Measurements from ENCODE around the gene TNFRSF25.
"Not testable (repeated sequence)": the region's sequence is repeated elsewhere in the genome, so short reads cannot be mapped to it uniquely, and the experiment has no call there.

TNFRSF25 gene

DNA sequence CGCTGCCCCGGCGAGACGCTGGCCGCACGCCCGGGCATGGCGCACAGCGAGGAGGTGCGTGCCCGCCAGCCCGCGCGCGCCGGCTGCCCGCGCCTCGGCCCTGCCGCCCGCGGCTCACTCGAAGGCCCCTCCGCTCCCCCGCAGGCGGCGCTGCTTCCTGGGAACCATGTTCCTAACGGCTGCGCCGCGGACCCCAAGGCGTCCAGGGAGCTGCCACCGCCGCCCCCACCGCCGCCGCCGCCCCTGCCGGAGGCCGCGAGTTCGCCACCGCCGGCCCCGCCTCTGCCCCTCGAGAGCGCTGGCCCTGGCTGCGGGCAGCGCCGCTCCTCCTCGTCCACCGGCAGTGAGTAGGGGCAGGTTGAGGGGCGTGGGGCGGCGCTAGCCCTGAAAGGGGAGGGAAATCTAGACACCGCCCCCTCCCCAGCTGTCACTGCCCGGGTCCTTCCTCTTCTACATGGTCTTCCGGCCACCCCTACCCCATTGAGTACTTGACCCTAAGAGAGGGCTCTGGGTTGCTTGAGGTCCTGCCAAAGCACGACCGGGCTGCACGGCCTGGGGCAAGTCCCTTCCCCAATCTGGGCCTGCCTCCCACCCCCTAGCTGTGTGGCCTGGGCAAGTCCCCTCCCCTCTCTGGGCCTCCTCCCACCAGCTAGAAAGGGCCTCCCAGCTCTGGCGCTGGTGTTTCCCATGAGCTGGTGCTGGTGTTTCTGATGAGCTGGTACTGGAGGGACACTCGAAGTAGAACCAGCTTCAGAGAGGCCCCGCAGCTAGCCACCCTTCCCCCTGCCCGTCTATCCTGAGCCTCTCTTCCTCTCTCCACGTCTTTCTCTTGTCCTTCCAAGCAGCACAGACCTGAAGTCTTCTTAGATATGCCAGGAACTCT is 17.0 kb downstream of the TNFRSF25 start:
- DNase-seq, result peak; percentile 42

DNA sequence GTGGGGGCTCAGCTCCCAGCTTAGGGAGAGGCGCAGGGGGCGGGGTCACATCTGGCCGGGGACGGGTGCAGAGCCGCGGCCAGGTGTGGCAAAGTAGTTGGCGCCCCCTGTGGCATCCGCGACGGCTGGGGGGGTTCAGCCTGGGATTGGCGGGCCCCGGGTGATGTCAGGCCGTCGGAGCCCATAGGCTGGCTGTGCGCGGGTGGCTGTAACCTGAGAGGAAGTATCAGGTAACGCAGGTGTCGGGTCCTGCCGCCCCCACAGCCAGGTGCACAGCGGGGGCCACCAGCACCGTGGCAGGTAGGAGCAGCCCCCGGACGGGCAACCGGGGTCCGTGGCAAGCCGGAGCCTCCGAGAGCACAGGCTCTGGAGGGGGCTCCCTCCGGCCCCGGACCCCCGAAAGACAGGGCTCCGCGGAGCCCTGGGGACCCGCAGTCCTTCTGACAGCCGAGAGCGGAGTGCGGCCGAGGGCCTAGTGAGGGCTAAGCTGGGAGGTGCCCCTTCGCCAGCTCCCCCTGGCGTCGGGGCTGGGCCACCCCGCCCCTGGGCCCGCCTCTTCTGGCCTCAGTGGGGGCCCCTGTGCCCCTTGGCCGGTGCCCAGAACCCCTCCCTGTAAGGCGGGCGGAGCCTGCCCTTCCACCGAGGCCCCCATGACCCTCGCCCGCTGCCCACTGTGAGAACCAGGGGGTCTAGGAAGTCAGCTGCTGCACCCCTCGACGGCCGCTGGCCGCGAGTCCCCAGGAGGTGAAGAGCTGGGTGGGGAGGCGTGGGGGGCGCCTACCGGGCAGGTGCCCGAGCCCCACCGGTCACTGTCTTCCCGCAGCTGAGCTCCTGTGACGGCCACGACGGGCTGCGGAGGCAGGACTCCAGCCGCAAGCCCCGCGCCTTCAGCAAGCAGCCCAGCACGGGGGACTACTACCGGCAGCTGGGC is 17.9 kb downstream of the TNFRSF25 start:
- DNase-seq, result peak; percentile 45

DNA sequence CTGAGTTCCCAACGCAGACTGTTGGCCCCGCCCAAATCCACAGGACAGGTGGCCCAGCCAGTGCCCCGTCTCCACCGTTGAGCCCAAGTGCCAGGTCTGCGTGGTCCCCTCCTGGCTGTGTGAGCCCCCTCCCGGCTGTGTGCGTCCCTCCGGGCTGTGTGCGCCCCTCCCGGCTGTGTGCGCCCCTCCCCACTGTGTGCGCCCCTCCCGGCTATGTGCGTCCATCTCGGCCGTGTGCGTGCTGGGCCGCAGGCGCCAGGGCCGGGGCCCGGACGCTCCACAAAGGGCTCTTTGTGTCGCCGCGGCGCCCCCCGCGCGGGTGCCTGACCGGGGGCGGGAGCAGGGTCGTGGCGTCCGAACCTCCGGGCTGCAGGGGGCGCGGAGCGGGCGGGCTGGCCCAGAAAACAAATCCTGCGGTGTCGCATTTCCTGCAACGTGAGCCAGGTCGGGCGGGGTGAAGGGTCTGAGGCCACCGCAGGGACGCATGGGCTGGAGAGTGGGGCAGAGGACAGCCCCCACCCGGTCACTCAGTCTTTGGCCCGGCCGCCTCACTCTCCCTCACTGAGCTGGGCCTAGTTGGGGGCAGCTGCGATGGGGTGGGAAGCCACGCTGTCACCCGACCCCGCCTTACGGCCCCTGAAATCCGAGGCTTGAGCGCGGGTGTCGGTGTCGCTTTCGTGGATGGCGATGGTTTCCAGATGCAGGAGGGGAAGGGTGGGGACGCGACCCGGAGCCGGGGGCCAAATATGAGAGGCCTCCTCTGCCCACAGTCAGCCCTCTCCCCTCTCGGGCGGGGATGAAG is 18.8 kb downstream of the TNFRSF25 start:
- DNase-seq, result no peak

DNA sequence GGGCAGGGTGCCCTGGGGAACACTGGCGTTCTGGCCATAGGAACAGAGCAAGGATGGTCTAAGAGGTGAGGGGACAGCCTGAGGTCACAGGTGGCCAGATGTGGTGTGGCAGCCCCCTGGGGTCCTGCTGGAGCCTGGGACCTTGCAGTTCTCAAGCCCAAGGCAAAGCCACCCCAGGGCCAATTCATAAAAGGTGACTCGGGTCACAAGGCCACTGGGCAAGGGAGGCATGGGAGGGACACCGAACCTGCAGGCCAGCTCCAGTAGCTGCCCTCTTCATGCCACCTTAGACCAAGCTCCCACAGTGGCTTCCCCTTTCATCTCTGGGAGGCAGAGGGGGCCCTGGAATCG is 19.3 kb downstream of the TNFRSF25 start:
- no peak for DNase-seq

DNA sequence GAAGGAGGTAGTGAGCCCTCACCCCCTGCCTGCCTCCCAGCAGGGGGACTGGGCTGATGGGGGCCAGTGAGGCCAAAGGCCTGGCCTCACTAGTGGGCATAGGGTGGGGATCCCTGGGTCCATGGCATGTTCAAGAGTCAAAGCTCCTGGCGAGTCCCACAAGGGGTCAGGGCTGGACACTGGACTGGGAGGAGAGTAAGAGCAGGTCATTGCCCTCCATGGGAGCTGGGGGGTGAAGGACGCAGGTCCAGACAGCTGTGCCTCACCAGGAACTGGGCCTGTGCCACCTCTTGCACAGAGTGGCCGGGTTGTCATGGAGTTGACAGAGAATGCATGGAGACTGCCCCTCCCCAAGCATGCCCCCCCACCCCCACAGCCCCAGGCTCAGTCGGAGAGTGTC is 20.0 kb downstream of the TNFRSF25 start:
- not testable (repeated sequence) for DNase-seq

DNA sequence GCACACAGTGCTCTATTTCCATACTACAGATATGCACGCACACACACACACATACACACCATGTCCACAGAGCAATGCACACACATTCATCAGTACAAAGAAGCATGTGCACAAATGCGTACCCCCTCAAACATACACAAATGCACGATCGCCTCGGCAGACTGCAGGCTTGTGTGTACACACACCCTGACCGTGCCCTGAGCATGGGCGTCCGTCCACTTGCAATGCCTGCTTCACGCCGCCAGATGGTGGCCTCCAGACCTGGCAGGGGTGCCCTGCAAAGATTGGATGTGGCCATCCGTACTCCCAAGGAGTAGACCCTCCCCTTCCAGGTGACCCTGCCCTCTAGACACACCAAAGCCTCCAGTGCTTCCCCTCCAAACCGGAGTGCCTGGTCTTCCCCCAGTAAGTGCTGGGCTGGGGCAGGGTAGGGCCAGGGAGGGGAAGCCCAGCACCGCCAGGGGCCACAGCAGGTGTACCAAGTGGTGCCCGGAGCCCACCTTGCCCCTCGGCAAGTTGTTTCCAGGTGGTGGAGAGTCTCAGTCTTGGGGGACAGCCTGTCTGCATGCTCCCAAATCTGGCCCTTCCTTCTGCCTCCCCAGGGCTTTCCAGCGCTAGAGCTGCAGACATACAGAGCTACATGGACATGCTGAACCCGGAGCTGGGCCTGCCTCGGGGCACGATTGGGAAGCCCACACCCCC is 20.8 kb downstream of the TNFRSF25 start:
- peak; percentile 45 for DNase-seq

DNA sequence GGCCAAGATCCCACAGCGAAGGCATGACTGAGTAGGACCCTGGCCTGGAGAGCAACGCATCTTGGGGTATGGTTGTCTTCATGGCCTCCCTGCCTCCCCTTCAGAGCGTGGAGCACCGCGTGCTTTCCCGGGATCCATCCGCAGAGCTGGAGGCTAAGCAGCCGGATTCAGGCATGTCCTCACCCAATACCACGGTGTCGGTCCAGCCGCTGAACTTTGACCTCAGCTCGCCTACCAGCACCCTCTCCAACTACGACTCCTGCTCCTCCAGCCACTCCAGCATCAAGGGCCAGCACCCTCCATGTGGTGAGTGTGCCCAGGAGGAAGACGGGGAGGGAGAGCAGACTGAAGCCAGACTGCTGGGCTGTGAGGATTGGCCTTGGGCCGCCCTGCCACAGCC is 21.6 kb downstream of the TNFRSF25 start:
- DNase-seq, result no peak

DNA sequence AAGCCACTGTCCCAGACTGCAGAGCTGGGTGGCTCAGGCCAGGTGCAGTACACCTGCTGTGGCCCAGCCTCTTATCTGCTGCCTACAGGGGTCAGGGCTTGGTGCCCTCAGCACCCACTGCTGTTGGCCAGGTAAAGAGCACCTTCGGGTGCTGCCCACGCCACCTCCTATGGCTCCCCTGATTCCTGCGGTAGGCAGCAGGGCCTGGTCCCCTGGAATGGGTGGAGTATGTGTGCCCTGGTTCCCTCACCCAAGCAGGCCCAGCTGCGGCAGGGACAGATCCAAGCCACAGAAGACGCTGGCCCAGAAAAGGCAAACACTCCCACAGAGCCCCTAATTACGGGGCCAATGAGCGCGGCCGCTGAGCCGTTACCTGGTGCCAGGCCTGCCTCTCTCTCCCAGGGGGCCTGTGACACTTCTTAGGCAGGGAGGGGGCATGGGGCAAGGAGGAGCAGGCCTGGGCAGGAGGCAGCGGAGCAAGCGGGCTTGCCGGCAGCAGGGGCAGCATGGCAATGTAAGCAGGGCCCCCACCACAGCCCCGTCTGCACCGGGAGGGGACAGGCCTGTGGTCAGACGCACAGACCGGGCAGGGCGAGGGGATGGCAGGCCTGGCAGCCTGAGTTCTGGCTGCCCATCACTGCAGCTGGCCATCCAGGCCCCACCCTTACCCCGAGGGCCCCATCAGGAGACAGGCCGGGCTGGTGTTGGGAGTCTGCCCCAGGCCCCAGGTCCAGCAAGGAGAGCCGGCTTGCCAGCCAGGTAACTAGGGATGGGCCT is 22.4 kb downstream of the TNFRSF25 start:
- no peak for DNase-seq

DNA sequence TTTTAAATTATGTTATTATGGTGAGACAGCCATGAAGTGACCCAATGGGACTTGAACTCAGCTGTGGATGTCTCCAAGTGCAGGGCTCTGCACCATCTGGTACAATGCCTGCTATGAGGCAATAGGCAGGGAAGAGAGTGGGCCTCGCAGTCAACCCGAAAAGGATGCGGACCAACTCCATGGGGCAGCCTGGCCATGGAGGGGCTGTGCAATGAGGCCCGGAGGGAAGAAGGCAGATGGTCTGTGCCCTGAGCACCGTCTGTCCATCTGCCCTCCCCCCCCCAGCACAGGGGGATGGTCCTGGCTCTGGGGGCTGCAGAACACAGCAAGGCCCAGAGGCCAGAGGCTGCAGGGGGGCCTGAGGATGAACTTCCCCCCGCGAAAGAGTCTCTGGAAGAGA is 24.4 kb downstream of the TNFRSF25 start:
- DNase-seq, result no peak

DNA sequence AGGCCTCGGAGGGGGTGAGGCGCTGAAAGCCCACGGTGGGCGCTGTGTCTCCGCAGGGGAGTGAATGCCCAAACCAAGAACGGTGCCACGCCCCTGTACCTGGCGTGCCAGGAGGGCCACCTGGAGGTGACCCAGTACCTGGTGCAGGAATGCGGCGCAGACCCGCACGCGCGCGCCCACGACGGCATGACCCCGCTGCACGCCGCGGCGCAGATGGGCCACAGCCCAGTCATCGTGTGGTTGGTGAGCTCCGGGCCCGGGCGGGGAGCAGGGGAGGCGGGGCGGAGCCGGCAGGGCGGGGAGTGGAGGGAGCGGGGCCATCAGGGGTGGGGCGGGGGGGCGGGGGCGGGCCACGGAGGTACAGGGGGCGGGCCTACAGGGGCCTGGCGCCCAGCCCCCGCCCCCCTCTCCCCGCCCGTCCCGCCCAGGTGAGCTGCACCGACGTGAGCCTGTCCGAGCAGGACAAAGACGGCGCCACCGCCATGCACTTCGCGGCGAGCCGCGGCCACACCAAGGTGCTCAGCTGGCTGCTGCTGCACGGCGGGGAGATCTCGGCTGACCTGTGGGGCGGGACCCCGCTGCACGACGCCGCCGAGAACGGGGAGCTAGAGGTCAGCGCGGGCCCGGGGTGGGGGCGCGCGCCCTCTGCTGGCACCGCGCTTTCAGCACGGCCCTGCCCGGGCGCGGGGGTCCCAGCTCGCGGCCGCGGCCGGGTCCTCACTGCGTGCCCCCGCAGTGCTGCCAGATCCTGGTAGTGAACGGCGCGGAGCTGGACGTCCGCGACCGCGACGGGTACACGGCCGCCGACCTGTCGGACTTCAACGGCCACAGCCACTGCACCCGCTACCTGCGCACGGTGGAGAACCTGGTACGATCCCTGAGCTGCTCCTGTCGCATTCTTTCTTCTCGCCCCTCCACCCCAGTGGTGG is 25.5 kb downstream of the TNFRSF25 start:
- DNase-seq, result peak; percentile 75

DNA sequence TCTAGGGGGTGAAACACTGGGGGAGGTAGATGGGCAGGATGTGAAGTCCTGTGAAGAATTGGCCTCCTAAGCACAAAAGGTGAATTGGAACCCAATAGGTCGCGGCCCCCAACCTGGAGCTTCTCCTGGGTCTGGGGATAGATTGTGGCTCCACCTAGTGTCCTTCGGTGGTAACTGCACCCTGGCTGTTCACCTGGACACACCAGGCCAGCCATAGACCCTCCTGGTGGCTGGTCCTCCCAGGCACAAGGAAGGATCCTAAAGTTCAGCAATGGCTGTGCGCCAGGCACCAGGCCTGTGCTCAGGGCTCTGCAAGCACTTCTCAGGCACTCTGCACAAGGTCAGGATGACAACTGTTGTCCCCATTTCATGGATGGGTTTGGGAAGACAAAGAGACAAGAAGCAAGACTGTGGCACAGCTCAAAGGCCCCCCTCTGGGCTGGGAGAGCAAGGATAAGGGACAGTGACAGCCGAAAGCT is 27.9 kb downstream of the TNFRSF25 start:
- DNase-seq, result peak; percentile 71

DNA sequence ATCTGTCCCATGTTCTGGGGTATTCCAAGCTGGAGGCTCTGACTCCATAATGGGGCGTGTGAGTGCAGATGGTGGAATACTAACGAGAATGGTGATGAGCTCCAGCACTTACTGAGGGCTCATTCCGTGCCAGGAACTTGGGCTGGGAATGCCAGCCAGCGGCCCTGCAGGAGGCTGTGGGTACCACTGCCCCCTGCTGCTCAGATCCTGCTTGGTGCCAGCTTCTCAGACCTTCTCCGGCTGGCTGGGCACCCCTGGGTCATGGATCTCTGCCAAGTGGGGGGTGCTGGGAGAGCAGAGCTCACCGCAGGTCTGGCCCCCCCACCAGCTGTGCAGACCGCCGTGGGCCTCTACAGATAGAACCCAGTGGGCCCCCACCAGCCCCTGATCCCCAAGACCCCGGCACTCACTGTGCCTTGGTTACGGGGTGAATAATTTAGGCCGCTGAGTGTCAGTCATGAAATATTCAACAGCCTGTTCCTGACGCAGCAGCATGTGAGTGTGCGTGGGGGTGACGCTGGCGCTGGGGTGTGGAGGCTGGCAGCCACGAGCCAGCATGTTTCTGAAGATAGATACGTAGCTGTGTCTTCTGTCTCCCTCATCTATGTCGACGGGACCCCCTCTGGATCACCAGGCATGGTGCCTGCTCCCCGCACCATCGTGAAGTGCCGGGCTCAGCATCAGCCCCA is 28.8 kb downstream of the TNFRSF25 start:
- not testable (repeated sequence) for DNase-seq

DNA sequence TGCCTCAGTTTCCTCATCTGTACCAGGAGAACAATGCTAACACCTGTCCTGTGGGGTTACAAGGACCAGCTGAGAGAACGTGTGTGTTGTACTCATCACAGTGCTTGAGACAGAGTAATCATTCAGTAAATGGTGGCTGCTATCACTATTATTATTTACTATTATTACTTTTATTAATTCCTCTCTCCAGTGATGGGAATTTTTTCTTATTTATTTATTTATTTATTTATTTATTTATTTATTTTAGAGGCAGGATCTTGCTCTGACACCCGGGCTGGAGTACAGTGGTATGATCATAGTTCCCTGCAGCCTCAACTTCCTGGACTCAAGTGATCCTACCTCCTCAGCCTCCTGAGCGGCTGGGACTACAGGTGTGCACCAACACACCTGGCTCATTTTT is 29.7 kb downstream of the TNFRSF25 start:
- DNase-seq, result not testable (repeated sequence)

DNA sequence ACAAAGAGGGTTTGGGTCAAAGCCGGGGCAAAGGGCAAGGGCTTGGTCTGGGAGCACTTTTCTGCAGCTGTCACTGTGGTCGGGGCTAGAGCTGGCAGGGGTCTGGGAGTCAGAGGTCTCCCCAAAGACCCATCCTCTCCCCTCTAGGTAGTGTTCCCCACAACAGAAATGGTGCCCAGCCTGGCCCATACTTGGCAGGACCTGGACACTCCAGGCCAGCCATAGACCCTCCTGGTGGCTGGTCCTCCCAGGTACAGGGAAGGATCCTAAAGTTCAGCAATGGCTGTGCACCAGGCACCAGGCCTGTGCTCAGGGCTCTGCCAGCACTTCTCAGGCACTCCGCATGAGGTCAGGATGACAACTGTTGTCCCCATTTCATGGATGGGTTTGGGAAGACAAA is 30.4 kb downstream of the TNFRSF25 start:
- DNase-seq, result no peak

DNA sequence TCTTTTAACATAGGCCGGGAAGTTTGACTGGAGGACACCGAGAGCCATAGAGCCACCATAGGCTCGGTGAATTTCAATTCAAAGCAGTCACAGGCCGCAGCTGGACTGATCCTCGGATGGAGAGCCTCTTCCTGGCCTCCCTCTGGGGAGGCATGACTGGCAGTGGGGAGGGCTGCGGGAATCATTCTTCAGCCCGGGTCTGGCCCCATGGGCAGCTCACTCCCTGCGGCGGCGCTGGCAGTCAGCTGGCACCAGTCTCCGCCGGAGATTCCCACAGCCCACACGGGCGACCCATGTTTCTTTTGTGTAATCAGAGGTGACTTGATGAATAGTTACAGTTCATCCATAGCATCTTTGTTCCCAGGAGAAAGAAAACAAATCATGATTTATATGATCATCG is 30.8 kb downstream of the TNFRSF25 start:
- DNase-seq, result no peak

DNA sequence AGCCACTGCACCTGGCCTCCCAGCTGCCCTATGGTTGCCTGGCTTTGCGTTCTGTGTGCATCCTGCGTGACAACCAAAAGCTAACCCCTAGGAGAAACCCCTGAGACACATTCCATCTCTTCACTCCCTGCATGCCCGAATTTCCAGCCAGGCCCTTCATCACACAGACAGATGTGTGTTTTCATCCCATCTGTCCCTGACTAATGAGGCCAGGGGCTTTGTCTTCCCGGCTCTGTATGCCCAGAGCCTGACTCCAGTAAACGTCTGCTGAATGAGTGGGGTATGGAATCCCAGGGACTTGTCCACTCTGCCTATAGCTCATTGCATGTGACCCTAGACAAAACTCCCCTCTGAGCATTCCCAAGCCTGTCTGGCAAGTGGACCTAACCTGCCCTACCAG is 31.8 kb downstream of the TNFRSF25 start:
- no peak for DNase-seq

DNA sequence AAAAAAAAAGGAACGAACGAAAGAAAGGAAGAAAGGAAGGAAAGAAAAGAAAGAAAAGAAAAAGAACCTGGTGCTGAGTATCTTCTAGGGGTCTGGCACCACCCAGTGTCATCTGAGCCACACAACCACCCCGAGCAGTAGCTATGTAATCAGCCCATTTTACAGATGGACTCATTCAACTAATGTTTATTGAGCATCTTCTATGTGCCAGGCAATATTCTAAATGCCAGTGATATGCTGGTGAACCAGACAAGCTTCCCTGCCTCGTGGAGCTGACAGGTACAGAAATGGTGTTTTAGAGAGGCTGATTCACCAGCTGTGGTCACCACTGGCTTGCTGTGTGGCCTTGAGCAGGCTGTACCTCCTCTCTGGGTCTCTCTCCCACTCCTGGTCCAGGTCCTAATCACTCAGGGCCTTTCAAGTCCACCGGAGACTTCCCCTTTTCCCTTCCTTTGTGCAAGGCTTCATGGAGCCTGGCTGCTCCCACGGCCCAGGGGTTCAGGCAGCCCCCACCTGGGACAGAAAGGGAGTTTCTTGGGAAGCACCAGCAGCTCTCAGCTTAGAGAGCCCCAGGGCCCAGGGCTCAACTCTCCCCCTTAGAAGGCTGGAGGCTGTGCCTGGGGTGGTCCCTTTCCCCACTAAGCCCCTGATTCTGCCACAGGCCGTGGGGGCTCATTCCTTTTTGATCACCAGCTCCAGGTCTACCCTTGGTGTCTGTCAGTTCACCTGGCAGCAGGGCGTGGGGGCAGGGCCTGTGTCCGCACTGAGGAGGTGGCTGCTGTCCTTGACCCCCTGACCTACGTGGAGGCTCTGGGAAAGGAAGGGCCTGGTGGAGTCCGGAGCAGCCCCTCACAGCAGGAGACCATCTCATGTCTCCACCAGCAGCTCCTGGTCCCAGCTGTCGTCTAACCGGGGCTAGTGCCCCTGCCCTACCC is 34.1 kb downstream of the TNFRSF25 start:
- not testable (repeated sequence) for DNase-seq

DNA sequence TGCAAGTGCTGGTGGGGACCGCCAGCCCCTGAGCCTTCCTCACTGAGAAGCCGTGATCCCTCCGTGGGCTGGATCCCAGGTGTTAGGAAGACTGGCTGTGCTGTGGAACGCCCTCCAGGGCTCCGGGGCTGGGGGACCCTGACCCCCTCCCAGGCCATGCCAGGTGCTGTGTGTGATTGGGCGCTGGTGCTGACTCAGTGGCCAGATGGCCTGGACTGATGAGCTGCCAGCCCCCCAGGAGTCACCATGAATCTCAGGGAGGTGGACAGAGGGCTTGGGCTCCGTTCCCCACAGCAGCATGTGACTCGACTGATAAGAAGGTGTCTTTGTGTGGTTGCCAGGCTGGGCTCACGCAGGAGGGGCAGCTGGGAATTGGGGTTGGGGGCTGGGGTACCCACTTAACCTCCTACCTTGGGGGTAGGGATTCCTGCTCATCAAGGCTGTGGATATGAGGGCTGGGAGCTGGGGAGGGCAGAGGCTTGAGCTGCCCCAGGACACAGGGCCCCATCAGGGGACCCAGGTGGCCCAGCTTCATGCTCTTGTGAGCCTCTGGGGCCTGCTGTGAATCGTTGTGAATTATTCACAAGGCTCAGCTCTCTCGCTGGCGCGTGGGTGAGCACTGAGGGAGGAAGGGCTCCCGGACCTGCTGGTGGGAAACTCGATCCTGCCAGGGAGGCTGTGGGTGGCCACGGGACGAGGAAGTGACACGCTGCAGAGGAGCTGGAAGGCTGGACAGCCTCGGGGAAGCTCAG is 36.1 kb downstream of the TNFRSF25 start:
- DNase-seq, result not testable (repeated sequence)
